Stimulated activated naive CD8-positive, alpha-beta T cell treated with anti-CD3 and anti-CD28 coated beads, Interleukin-15, amount 100 ng/mL, for 72 hours (primary cell): ENCODE measurements around the gene CNNM3.
"Not testable (repeated sequence)": the region's sequence is repeated elsewhere in the genome, so short reads cannot be mapped to it uniquely, and the experiment has no call there.

Experiments used
- ATAC-seq: fragments of 150-1000 bp; cut with Tn5 transposase; 2 replicates; pipeline ENCODE4 v1.10.0; 2021; ENCODE audit warnings: mild to moderate bottlenecking, moderate library complexity
- DNase-seq, 2 donors: peaks; one replicate each; pipeline ENCODE4 v3.0.0; 2021 to 2022
- H3K27ac Mint-ChIP-seq, 2 donors: one replicate each; pipeline ENCODE4 v1.8.0; 2022; ENCODE audit warnings: mild to moderate bottlenecking in 2 of 2, mixed read lengths in 2 of 2, moderate library complexity in 2 of 2
- H3K27me3 Mint-ChIP-seq: one replicate; pipeline ENCODE4 v1.8.0; 2022; ENCODE audit warnings: mixed read lengths
- H3K4me1 Mint-ChIP-seq: one replicate; pipeline ENCODE4 v1.8.0; 2022; ENCODE audit warnings: mild to moderate bottlenecking, mixed read lengths
- H3K4me3 Mint-ChIP-seq, 2 donors: one replicate each; pipeline ENCODE4 v1.8.0; 2022; ENCODE audit warnings: mild to moderate bottlenecking in 2 of 2, mixed read lengths in 2 of 2, moderate library complexity in 1 of 2
- H3K9me3 Mint-ChIP-seq, 2 donors: one replicate each; pipeline ENCODE4 v1.8.0; 2022; ENCODE audit warnings: mixed read lengths in 2 of 2

The CNNM3 gene

DNA sequence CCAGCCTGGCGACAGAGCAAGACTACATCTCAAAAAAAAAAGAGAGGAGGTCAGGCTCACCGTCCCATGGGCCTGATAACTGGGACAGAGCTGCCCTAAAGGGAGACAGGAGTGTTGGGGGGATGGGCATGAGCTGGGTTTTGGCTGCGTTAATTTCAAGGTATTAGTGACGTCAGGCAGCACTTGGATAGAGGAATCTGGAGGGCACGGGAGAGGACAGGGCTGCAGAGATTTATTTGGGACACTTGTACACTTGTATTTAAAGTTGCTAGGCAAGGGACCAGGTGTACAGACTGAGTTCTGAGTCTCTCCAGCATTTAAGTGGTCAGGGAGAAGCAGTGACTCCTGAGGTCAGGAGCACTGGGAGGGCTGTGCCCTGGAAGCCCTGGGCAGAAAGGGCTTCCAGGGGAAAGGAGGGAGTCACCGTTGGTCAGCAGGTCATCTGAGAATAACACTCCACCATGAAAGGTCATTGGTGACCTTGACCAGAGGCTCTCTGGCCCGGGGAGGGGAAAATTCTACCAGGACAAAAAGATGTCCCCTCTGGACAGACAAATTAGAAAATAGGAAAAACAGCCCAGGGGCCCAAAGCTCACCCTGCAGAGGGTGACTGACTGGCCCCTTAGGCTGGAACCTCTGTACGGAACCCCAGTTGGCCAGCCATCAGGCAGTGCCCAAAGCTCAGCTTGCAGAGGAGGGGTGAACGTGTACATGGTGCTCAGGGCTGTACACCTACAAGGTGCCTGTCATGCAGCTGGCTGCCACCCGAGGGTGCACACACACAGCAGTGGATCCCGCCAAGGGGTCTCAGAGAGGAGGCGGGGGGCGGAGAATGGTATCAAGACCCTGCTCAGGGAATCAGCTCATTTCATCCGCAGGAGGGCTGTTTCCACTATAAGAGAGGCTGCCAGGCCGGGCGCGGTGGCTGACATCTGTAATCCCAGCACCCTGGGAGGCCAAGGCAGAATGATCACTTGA, 23.0 kb upstream of the CNNM3 start:
- Mint-ChIP-seq H3K4me3 (no peak overlapping the region), H3K4me1 (no peaks in the 10 kb centered on the region), H3K27me3 (no peaks in the 10 kb centered on the region), H3K27ac (no peak overlapping the region), H3K9me3 (no peaks in the 10 kb centered on the region)
- DNase-seq (no peak), ATAC-seq (no peak)

DNA sequence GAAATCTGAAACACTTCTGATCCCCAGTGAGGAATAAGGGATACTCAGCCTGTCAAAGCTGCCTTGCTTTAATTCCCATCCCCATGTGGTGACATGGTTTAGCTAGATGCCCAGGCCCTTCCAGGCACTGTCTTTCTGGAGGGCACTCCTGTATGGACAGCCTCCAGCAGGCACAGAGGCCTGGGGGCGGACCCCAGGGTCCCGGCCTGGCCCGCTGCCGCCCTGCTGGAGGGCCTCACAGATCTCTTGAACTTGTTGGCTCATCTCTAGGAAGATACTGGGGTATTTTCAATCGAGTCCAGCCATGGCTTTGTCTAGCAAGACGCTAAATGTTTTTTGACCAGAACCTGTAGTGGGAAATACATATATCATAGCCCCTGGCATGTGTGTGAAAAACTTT, 21.0 kb upstream of the CNNM3 start:
- Mint-ChIP-seq H3K27me3 (no peaks in the 10 kb centered on the region), H3K27ac (no peak overlapping the region), H3K4me1 (no peaks in the 10 kb centered on the region), H3K9me3 (no peaks in the 10 kb centered on the region), H3K4me3 (no peak overlapping the region)
- no peak for DNase-seq
- ATAC-seq: no peak

DNA sequence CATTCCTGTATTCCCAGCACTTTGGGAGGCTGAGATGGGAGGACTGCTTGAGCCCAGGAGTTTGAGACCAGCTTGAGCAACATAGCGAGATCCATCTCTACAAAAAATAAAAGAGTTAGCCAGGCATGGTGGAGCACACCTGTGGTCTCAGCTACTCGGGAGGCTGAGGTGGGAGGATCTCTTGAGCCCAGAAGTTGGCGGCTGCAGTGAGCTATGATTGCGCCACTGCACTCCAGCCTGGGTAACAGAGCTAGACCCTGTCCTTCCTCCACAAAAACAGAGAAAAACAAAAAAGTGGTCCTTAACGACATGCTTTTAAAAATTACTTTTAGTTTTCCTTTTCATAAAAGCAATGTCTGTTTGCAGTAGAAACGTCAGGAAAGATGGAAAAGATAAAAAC, 19.6 kb upstream of the CNNM3 start:
- DNase-seq, H3K4me1 Mint-ChIP-seq, ATAC-seq, H3K9me3 Mint-ChIP-seq, H3K27ac Mint-ChIP-seq, H3K27me3 Mint-ChIP-seq, H3K4me3 Mint-ChIP-seq: not testable (repeated sequence)

DNA sequence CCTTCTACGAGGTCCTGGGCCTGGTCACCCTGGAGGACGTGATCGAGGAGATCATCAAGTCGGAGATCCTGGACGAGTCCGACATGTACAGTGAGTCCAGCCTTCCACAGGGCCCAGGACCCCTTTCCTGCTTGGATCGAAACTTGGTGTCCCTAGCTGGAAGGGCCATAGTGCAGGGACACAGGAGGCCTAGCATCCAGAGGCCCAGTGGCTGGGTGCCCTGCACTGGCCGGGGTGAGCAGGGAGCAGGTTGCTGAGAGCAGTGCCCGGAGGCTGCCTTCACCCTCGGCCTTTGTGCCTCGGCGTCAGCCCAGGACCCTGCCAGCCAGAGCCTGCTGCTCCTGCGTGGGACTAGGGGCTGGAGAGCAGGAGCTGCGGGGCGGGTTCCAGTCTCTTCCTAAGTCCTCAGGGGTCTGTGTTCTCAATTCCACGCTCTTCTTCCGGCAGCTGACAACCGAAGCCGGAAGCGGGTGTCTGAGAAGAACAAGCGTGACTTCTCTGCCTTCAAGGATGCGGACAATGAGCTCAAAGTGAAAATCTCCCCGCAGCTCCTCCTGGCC, 18.9 kb upstream of the CNNM3 start:
- H3K27ac Mint-ChIP-seq: no peak overlapping the region
- H3K27me3 Mint-ChIP-seq: no peaks in the 10 kb centered on the region
- ATAC-seq: no peak
- no peak overlapping the region for H3K4me3 Mint-ChIP-seq
- no peak for DNase-seq
- H3K9me3 Mint-ChIP-seq: no peaks in the 10 kb centered on the region
- no peaks in the 10 kb centered on the region for H3K4me1 Mint-ChIP-seq

DNA sequence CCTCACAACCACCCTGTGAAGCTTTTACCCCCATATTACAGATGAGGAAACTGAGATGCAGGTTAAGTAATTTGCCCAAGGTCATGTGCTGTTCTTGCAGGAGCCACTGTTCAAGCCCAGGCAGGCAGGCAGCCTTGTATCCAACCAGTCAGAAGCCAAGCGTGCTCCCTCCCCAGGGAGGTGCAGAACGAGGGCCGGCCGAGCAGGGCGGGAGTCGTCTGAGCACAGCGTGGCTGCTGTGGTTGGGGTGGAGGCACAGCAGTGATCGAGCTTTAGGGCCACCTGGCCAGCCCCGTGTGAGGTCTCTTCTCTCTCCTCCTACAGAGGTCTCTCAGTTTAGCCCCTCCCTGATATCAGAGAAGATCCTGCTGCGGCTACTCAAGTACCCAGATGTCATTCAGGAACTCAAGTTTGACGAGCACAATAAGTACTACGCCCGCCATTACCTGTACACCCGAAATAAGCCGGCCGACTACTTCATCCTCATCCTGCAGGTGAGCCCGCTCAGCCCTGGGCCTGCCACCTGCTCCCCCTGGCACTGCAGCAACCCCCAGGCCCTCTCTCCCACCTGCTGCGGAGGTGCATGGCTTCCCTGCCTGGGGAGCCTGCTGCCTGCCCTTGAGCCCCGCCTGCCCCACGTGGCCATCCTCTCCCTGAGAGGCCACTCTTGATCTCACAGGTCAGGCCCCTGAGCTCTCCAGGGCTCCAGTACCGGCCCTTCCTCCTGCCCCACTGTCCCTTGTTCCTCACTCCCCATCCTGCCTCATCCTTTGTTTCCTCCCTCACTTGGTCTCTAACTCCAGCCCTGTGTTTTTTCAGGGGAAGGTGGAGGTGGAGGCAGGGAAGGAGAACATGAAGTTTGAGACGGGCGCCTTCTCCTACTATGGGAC, 17.1 kb upstream of the CNNM3 start:
- Mint-ChIP-seq H3K27me3 (no peaks in the 10 kb centered on the region), H3K4me1 (no peaks in the 10 kb centered on the region), H3K9me3 (no peaks in the 10 kb centered on the region), H3K27ac (no peak overlapping the region), H3K4me3 (no peak overlapping the region)
- ATAC-seq (no peak), DNase-seq (no peak)

DNA sequence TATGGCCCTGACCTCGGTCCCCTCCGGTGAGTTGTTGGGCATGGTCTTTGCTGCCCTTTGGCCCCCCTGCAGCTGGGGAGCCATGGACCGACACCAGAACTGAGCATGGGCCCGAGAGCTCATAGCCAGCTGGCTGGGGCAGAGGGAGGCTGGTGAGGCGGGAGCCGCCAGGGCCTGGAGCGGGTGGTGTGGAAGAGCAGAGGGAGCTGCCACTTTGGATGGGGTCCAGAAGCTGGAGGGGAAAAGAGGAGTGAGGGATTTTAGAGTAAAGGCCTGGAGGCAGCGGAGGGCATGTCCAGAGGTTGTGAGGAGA, 16.5 kb upstream of the CNNM3 start:
- H3K4me3 Mint-ChIP-seq: no peak overlapping the region
- H3K27ac Mint-ChIP-seq: peak overlapping the region in 1 of 2 donors; percentile 40
- no peaks in the 10 kb centered on the region for H3K9me3 Mint-ChIP-seq

DNA sequence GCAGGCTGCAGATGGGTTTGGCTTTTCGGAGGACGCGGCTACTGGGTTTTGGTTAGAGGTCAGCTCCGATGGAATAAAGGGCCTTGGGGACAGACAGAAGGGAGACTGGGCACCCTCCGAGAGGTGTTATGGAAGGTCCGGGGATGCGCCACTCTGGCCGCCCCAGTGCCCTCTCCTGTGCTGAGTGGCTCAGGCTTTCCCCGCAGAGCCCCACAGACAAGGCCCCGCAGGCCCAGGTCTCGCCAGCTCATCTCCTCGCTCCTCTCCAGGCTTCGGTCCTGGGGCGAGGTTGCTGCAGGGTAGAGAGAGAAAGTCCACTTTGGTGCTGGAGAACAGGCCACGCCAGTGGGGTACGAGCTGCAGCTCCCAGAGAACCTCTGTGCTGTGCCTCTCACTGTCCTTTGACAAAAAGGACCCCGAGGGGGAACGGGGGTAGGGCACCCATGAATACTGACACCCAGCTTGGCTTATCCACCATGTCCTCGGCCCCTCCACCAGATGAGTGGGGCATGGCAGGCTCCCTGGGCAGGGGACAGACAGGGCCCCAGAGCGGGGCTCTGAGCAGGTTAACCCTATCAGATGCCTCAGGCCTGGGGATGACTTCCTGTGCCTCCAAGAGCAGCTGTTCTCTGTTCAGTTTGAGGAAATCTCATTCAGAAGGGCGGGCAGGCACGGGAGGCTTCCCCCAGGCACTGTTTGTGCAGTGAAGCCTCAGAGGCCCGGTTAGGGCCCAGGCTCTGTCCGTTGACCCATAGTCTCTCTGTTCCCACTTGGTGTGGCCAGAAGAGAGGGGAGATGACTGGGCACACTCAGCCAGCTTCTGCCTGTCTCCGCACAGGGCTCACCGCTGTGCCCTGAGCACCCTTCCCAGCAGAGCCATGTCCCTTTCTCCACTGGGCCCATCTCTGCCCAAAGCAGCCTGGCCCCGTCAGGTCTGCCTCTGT, 15.7 kb upstream of the CNNM3 start:
- no peak overlapping the region for H3K4me3 Mint-ChIP-seq

More for the DNA sequence above, 16.5 kb upstream of the CNNM3 start:
- Mint-ChIP-seq H3K4me1 (no peaks in the 10 kb centered on the region), H3K27me3 (no peaks in the 10 kb centered on the region)
- ATAC-seq: no peak
- no peak for DNase-seq

DNA sequence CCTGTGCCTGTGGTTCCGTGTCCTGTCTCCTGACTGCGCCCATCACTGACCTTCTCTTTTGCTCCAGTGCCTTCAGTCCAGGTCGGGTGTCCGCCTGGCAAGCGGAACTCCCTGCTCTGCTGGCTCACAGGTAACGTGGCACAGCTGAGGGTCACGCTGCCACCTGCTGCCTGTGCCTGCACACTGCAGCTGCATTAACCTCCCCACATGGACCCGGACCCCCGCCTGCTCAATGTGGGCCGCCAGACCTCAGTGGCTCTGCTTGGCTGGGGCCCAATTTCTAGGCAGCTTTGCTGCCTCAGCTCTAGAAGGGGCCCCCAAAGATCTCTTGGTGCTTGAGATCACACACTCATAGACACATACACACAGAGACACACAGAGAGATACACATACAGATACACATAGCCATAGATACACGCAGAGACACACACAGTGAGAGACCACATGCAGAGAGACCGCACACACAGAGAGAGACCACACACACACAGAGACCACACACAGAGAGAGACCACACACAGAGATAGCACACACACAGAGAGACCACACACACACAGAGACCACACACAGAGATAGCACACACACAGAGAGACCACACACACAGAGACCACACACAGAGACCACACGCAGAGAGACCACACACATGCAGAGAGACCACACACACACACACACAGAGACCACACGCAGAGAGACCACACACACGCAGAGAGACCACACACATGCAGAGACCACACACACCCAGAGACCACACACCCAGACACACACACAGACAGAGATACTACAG, 14.9 kb upstream of the CNNM3 start:
- H3K4me3 Mint-ChIP-seq: no peak overlapping the region
- no peak overlapping the region for H3K27ac Mint-ChIP-seq
- H3K9me3 Mint-ChIP-seq: no peaks in the 10 kb centered on the region
- DNase-seq (peak; percentile 64 to 72), ATAC-seq (peak; percentile 95)
- H3K27me3 Mint-ChIP-seq: no peaks in the 10 kb centered on the region
- H3K4me1 Mint-ChIP-seq: peaks cover 2% of the 10 kb centered on the region

More for the DNA sequence above, 15.7 kb upstream of the CNNM3 start:
- Mint-ChIP-seq H3K4me1 (no peaks in the 10 kb centered on the region), H3K9me3 (no peaks in the 10 kb centered on the region), H3K27ac (no peak overlapping the region), H3K27me3 (no peaks in the 10 kb centered on the region)
- no peak for DNase-seq
- peak; percentile 49 for ATAC-seq

DNA sequence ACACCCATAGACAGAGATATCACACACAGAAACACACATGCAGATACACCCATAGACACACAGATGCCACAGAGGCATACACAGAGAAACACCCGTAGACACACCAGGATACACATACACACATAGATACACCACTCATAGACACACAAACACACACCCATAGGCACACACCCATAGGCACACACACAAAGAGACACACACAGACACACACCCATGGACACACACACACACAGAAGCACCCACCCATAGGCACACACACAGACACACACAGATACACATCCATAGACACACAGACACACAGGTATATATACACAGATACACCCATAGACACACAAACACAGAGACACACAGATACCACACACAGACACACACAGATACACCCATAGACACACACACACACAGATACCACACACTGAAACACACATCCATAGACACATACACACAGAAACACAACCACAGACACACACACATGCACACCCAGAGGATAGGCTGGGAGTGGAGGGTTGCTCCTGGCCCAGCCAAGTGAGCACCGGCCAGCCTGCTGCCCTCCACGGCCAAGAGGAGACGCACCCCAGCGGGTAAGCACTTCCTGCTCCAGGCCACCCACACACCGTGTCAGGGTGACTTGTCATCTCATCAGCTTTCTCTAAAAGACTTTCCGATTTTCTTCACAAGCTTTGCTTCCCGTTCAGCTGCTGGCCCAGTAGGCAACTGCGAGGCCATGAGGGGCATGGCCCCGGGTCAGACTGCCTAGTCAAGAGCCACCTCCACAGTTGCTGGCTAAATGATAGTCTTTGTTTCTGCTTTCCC, 14.1 kb upstream of the CNNM3 start:
- peaks cover 8% of the 10 kb centered on the region for H3K4me1 Mint-ChIP-seq
- H3K4me3 Mint-ChIP-seq: no peak overlapping the region
- DNase-seq: no peak
- no peak for ATAC-seq
- H3K27ac Mint-ChIP-seq: no peak overlapping the region
- H3K9me3 Mint-ChIP-seq: no peaks in the 10 kb centered on the region
- H3K27me3 Mint-ChIP-seq: no peaks in the 10 kb centered on the region

DNA sequence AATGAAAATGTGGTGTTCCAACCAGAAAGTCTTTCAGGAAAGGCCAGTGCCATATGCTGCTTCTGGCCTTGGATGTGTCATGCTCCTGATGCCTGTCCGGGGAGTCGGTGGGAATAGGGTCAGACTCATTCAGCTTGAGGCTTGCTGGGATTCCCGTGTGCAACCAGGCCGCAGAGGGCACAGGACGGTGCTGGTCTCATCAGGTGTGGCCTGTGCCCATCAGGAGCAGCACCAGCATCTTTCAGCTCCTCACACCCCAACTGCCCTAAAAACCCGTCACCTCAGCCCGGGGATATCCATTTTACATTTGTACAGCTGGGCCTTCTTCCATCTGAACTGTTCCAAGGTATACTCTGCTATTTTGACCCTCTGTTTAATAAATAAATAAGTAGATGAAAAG, 13.3 kb upstream of the CNNM3 start:
- no peak overlapping the region for H3K27ac Mint-ChIP-seq

DNA sequence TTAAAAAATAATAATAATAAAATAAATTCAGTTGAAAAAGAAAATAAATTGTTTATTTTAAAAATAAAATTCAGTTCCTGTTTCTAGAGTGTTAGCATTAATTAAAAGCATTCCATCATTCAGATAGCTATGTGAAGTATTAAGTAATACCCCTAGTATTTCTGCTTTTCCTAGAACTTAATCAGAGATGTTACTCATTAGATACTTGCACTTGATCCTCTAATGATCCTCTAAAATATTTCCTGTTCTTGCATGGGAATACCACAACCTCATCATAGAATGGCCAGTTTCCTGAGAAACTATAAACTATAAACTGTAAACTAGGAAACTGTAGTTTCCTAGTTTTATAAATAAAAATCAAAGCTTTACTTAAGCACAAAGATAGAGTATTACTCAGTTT, 11.1 kb upstream of the CNNM3 start:
- ATAC-seq: no peak
- no peaks in the 10 kb centered on the region for H3K9me3 Mint-ChIP-seq
- H3K27ac Mint-ChIP-seq: no peak overlapping the region

More for the DNA sequence above, 13.3 kb upstream of the CNNM3 start:
- Mint-ChIP-seq H3K27me3 (no peaks in the 10 kb centered on the region), H3K4me3 (no peak overlapping the region), H3K4me1 (peaks cover 8% of the 10 kb centered on the region), H3K9me3 (no peaks in the 10 kb centered on the region)
- DNase-seq (no peak), ATAC-seq (no peak)

DNA sequence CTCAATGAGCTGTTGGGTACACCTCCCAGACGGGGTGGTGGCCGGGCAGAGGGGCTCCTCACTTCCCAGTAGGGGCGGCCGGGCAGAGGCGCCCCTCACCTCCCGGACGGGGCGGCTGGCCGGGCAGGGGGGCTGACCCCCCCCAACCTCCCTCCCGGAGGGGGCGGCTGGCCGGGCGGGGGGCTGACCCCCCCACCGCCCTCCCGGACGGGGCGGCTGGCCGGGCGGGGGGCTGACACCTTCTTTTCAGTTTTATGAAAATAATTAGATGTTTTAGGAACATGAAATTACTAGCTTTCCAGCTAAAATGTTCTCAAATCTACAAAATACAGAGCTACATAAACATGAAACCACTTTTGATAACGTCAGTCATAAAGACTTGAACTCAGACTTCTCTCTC, 10.1 kb upstream of the CNNM3 start:
- not testable (repeated sequence) for ATAC-seq, DNase-seq, H3K27me3 Mint-ChIP-seq, H3K4me1 Mint-ChIP-seq, H3K4me3 Mint-ChIP-seq, H3K9me3 Mint-ChIP-seq, H3K27ac Mint-ChIP-seq

More for the DNA sequence above, 11.1 kb upstream of the CNNM3 start:
- Mint-ChIP-seq H3K4me3 (no peak overlapping the region), H3K4me1 (peaks cover 8% of the 10 kb centered on the region), H3K27me3 (no peaks in the 10 kb centered on the region)
- no peak for DNase-seq

DNA sequence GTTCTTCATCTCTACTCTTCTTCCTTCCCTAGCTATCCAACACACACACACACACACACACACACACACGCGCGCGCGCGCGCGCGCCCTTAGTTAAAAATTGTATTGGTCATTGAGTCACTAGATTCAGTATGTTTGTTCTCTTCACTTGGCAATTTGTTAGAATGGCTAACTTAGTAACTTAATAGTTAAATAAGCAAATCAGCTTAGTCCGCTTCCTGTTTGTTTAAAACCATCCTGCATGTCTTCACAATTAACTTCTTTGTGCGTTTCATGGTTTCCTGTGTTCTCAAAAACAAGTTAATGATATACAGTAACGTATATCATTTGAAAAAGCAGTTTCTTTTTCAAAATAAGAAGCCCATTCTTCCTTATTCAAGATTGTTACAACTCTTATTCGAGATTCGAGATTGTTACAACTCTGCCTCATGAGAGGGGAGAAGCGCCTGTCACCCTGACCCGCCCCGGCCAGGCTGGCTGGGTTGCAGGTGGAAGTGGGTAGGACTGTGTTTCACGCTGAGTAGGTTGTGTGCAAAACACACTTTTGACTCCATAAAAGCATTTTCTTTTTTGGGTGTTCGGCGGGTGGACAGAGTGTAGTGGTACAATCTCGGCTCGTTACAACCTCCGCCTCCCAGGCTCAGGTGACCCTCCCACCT, 9.5 kb upstream of the CNNM3 start:
- no peak overlapping the region for H3K4me3 Mint-ChIP-seq
- no peak for DNase-seq
- H3K9me3 Mint-ChIP-seq: no peaks in the 10 kb centered on the region
- no peak overlapping the region for H3K27ac Mint-ChIP-seq
- peak; percentile 56 for ATAC-seq
- H3K27me3 Mint-ChIP-seq: no peaks in the 10 kb centered on the region
- H3K4me1 Mint-ChIP-seq: peaks cover 8% of the 10 kb centered on the region
